ENCODE measurements around the gene SBF2.

DNA sequence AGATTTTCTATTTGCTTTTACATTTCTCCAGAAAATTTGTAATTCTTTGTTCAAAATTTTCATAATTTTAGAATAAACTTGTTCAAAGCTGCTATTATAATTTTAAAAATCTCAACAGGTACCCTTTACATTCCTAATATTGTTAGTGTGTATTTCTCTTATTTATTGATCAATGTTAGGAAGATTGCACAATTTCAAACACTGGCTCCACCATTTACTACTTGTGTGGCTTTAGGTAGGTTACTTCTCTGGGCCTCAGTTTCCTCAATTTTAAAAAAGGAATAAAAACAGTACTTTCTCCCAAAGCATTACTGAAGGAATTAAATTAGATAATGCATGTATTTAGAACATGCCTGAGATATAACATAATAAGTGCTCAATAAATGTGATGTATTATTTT lies 180.2 kb downstream of the SBF2 start:
- TF ChIP-seq CTCF (IDR thresholded peaks at IDR 0.05; ENCODE audit: insufficient read depth, low read length) (no peak), POLR2AphosphoS5 (IDR thresholded peaks at IDR 0.05; ENCODE audit: low read depth) (no peak)
